ENCODE results near the gene PEX14.

PEX14 gene

DNA sequence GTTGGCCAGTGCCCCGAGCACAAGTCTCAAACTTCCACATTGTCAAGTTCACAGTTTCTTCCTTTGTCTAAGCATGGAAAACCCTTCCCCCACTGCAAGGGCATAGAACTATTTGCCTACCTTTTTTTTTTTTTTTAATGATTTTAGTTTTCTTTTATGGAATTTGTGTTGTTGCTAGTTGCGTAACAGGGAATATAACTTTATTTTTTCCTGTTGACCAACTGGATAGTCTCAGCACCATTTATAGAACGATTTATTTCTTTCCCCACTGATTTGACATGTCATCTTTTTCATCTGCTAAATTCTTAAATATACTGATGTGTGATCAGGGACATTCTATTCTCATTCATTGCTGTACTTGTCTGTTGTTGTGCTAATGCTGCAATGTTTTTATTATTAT lies 83.0 kb downstream of the PEX14 start:
- H3K36me3 ChIP-seq (ENCODE audit: insufficient read depth, low read length) = no peaks in the 10 kb centered on the region; the same call in 1 of the 2 replicates
- no peaks in the 10 kb centered on the region for H3K27me3 ChIP-seq (ENCODE audit: insufficient read depth, low read length)
- H4K20me1 ChIP-seq (ENCODE audit: insufficient read depth, low read length) = no peaks in the 10 kb centered on the region
- no peaks in the 10 kb centered on the region for H3K9me2 ChIP-seq (ENCODE audit: low read depth, low read length)
- no peak overlapping the region for H3K9ac ChIP-seq (ENCODE audit: low read length)
- H3F3A ChIP-seq (ENCODE audit: insufficient read depth, low read length) = no peaks in the 10 kb centered on the region
- H3K4me3 ChIP-seq (ENCODE audit: low read depth, low read length, poor library complexity, severe bottlenecking) = no peak overlapping the region
- peaks cover 9% of the 10 kb centered on the region for H3K4me1 ChIP-seq (ENCODE audit: insufficient read depth, low read length, severe bottlenecking)
- no peak overlapping the region for H2AFZ ChIP-seq (ENCODE audit: low read length)
- H3K27ac ChIP-seq (ENCODE audit: low read depth, low read length, poor library complexity, severe bottlenecking) = no peak overlapping the region
- H3K9me3 ChIP-seq (ENCODE audit: low read length) = no peaks in the 10 kb centered on the region
- TF ChIP-seq, protein P1, sequence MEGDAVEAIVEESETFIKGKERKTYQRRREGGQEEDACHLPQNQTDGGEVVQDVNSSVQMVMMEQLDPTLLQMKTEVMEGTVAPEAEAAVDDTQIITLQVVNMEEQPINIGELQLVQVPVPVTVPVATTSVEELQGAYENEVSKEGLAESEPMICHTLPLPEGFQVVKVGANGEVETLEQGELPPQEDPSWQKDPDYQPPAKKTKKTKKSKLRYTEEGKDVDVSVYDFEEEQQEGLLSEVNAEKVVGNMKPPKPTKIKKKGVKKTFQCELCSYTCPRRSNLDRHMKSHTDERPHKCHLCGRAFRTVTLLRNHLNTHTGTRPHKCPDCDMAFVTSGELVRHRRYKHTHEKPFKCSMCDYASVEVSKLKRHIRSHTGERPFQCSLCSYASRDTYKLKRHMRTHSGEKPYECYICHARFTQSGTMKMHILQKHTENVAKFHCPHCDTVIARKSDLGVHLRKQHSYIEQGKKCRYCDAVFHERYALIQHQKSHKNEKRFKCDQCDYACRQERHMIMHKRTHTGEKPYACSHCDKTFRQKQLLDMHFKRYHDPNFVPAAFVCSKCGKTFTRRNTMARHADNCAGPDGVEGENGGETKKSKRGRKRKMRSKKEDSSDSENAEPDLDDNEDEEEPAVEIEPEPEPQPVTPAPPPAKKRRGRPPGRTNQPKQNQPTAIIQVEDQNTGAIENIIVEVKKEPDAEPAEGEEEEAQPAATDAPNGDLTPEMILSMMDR (IDR thresholded peaks at IDR 0.05; ENCODE audit: low read length) = no peak
- TF ChIP-seq EZH2 (IDR thresholded peaks at IDR 0.05; ENCODE audit: borderline replicate concordance, low read length) = no peak
- H3K79me2 ChIP-seq (ENCODE audit: insufficient read depth, low read length) = no peaks in the 10 kb centered on the region
- no peak overlapping the region for H3K4me2 ChIP-seq (ENCODE audit: low read length)

DNA sequence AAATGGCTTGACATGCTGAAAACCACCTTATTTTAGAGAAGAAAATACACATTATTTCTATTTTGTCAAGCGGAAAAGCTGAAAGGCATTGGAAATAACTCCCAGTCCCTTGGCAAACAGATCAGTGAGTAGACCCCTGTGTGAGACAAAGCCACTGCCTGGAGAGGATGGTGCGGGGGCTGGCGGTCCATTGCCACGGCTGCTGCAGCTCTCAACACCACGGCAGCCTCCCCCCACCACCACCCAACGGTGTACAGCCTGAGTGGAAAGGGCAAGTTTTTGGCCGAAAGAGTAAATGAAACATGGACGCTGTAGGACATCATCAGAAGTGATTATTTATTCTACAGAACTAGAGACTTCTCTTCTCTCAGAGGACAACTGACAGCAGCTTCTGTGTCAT lies 84.6 kb downstream of the PEX14 start:
- Histone ChIP-seq H3K79me2 (ENCODE audit: insufficient read depth, low read length) (no peaks in the 10 kb centered on the region), H3K9me2 (ENCODE audit: low read depth, low read length) (no peaks in the 10 kb centered on the region), H3K36me3 (ENCODE audit: insufficient read depth, low read length) (no peaks in the 10 kb centered on the region), H3K9me3 (ENCODE audit: low read length) (no peaks in the 10 kb centered on the region), H3K4me1 (ENCODE audit: insufficient read depth, low read length, severe bottlenecking) (peaks cover 9% of the 10 kb centered on the region), H3F3A (ENCODE audit: insufficient read depth, low read length) (no peaks in the 10 kb centered on the region), H2AFZ (ENCODE audit: low read length) (no peak overlapping the region), H3K4me2 (ENCODE audit: low read length) (no peak overlapping the region), H3K4me3 (ENCODE audit: low read depth, low read length, poor library complexity, severe bottlenecking) (no peak overlapping the region), H3K27ac (ENCODE audit: low read depth, low read length, poor library complexity, severe bottlenecking) (no peak overlapping the region), H3K27me3 (ENCODE audit: insufficient read depth, low read length) (no peaks in the 10 kb centered on the region), H4K20me1 (ENCODE audit: insufficient read depth, low read length) (no peaks in the 10 kb centered on the region), H3K9ac (ENCODE audit: low read length) (no peak overlapping the region)
- TF ChIP-seq, protein P1 (IDR thresholded peaks at IDR 0.05; ENCODE audit: low read length) = no peak
- no peak for TF ChIP-seq EZH2 (IDR thresholded peaks at IDR 0.05; ENCODE audit: borderline replicate concordance, low read length)

GRCh38 chr1:10561497-10561896 lies 86.7 kb downstream of the PEX14 start:
- Histone ChIP-seq H3K4me2 (ENCODE audit: low read length) (no peak overlapping the region), H3K36me3 (ENCODE audit: insufficient read depth, low read length) (no peaks in the 10 kb centered on the region), H3K9me2 (ENCODE audit: low read depth, low read length) (no peaks in the 10 kb centered on the region), H3K9ac (ENCODE audit: low read length) (no peak overlapping the region), H3K79me2 (ENCODE audit: insufficient read depth, low read length) (no peaks in the 10 kb centered on the region), H3K27me3 (ENCODE audit: insufficient read depth, low read length) (no peaks in the 10 kb centered on the region), H3K4me3 (ENCODE audit: low read depth, low read length, poor library complexity, severe bottlenecking) (no peak overlapping the region), H4K20me1 (ENCODE audit: insufficient read depth, low read length) (no peaks in the 10 kb centered on the region), H3F3A (ENCODE audit: insufficient read depth, low read length) (no peaks in the 10 kb centered on the region), H2AFZ (ENCODE audit: low read length) (no peak overlapping the region), H3K4me1 (ENCODE audit: insufficient read depth, low read length, severe bottlenecking) (no peaks in the 10 kb centered on the region), H3K9me3 (ENCODE audit: low read length) (no peaks in the 10 kb centered on the region), H3K27ac (ENCODE audit: low read depth, low read length, poor library complexity, severe bottlenecking) (no peak overlapping the region)
- TF ChIP-seq, protein P1 (IDR thresholded peaks at IDR 0.05; ENCODE audit: low read length) = no peak
- no peak for TF ChIP-seq EZH2 (IDR thresholded peaks at IDR 0.05; ENCODE audit: borderline replicate concordance, low read length)
